GM12878 (cell line): ENCODE results near the gene AP2B1. TPM values are rescaled to one million over a fixed set of nuclear protein-coding genes. Genes with fewer than 3 reads are reported as not detected.

Source experiments
- ATAC-seq: fragments of 200-7000 bp; cut with Tn5 transposase; 3 replicates; pipeline ENCODE4 v1.9.1; 2020; ENCODE audit warnings: mild to moderate bottlenecking, moderate library complexity
- BruUV-seq: library from RNA; stranded (reverse); fragments of 400-500 nt; replicated peaks from 2 replicates; lab custom pipeline; 2021; lab: Mats Ljungman, UMichigan
- CTCF ChIA-PET: fragments of 300-600 bp; sonication (Branson Sonifier 250); formaldehyde crosslinking; extraction: SDS; loops from one replicate; lab custom pipeline; 2021; ENCODE audit warnings: inconsistent platforms; lab: Yijun Ruan, JAX
- POLR2A ChIA-PET: fragments of 350-600 bp; formaldehyde crosslinking; extraction: SDS; loops from one replicate; lab custom pipeline; 2021; ENCODE audit warnings: inconsistent platforms; lab: Charles Lee
- RAD21 ChIA-PET: fragments of 300-600 bp; sonication (Branson Sonifier 250); formaldehyde crosslinking; loops from one replicate; lab custom pipeline; 2023; ENCODE audit warnings: antibody characterized with exemption; ENCODE audit not compliant: unreplicated experiment; lab: Charles Lee
- SMC1A ChIA-PET: fragments of 300-600 bp; sonication (Branson Sonifier 250); formaldehyde crosslinking; loops from one replicate; lab custom pipeline; 2023; ENCODE audit not compliant: unreplicated experiment, uncharacterized antibody; lab: Charles Lee
- DNase-seq: peaks from one replicate; pipeline ENCODE4 v3.0.0-alpha.2; 2011; ENCODE audit warnings: low read depth, low spot score
- FAIRE-seq: peaks from 3 replicates; lab custom pipeline; 2011; peaks lifted over from hg19 to GRCh38; lab: Jason Lieb, UNC
- H2AFZ ChIP-seq: 2 replicates; pipeline ENCODE4 v1.6.0; 2011; ENCODE audit warnings: low read depth, low read length, control low read depth; ENCODE audit not compliant: control insufficient read depth
- H3K27ac ChIP-seq: 2 replicates; pipeline ENCODE4 v1.5.1; 2011; ENCODE audit warnings: control low read depth; ENCODE audit not compliant: control insufficient read depth, insufficient read depth
- H3K27me3 ChIP-seq, 2 experiments: replicated peaks in 1 of 2; 2 replicates each; pipeline versions ENCODE4 v1.6.0 to v1.6.1; 2011; ENCODE audit warnings: low read length in 1 of 2; ENCODE audit not compliant: control insufficient read depth in 2 of 2, insufficient read depth in 2 of 2
- H3K36me3 ChIP-seq, 2 experiments: 2 replicates each; pipeline ENCODE4 v1.5.1; 2011; ENCODE audit warnings: low read length in 1 of 2; ENCODE audit not compliant: control insufficient read depth in 2 of 2, insufficient read depth in 2 of 2
- H3K4me1 ChIP-seq: 2 replicates; pipeline ENCODE4 v1.6.1; 2011; ENCODE audit warnings: mild to moderate bottlenecking, low read length, moderate library complexity, mixed read lengths; ENCODE audit not compliant: control insufficient read depth, insufficient read depth
- H3K4me2 ChIP-seq: 2 replicates; pipeline ENCODE4 v1.6.0; 2011; ENCODE audit warnings: control low read depth; ENCODE audit not compliant: control insufficient read depth, insufficient read depth
- H3K4me3 ChIP-seq: fragments of 200-600 bp; sonication (generic); 2 replicates; pipeline ENCODE4 v1.5.1; 2016
- H3K79me2 ChIP-seq: 2 replicates; pipeline ENCODE4 v1.6.0; 2011; ENCODE audit warnings: low read length; ENCODE audit not compliant: control insufficient read depth, insufficient read depth
- H3K9ac ChIP-seq: 2 replicates; pipeline ENCODE4 v1.8.0; 2011; ENCODE audit warnings: low read length, control low read depth, mixed read lengths; ENCODE audit not compliant: control insufficient read depth, insufficient read depth
- H3K9me3 ChIP-seq: replicated peaks from 3 replicates; pipeline ENCODE4 v1.5.1; 2011; ENCODE audit warnings: mild to moderate bottlenecking, low read length; ENCODE audit not compliant: control insufficient read depth, insufficient read depth
- H4K20me1 ChIP-seq: 2 replicates; pipeline ENCODE4 v1.6.0; 2011; ENCODE audit not compliant: control insufficient read depth, insufficient read depth
- BMI1 ChIP-seq: fragments of 450-650 bp; IDR thresholded peaks from 2 replicates; pipeline ENCODE4 v1.6.1; 2016; ENCODE audit warnings: mild to moderate bottlenecking, moderate library complexity, borderline replicate concordance
- CBX3 ChIP-seq: fragments of 200-600 bp; sonication (generic); IDR thresholded peaks from 2 replicates; pipeline ENCODE4 v1.6.1; 2016; ENCODE audit warnings: low read depth, borderline replicate concordance
- E2F4 ChIP-seq: IDR thresholded peaks from 2 replicates; pipeline ENCODE4 v1.6.1; 2012; ENCODE audit warnings: low read depth, low read length, improper control_type of control experiment
- FOXM1 ChIP-seq: IDR thresholded peaks from 2 replicates; pipeline ENCODE4 v1.6.1; 2012; ENCODE audit warnings: low read depth, mild to moderate bottlenecking, inconsistent platforms, low read length, moderate library complexity
- GABPA ChIP-seq: IDR thresholded peaks from 2 replicates; pipeline ENCODE4 v1.6.1; 2014; ENCODE audit warnings: antibody characterized with exemption, low read depth, mild to moderate bottlenecking, inconsistent platforms
- HDAC2 ChIP-seq: fragments of 200-600 bp; sonication (generic); IDR thresholded peaks from 2 replicates; pipeline ENCODE4 v1.6.1; 2017
- IRF4 ChIP-seq: IDR thresholded peaks from 2 replicates; pipeline ENCODE4 v1.6.1; 2011; ENCODE audit warnings: low read depth, low read length
- MEF2A ChIP-seq: IDR thresholded peaks from 2 replicates; pipeline ENCODE4 v1.6.1; 2011; ENCODE audit warnings: low read depth, mild to moderate bottlenecking, low read length, moderate library complexity; ENCODE audit not compliant: insufficient read depth
- MXI1 ChIP-seq: fragments of 150-350 bp; IDR thresholded peaks from 2 replicates; pipeline ENCODE4 v1.6.1; 2011; ENCODE audit warnings: low read depth, mild to moderate bottlenecking, inconsistent platforms, low read length, improper control_type of control experiment
- NKRF ChIP-seq: fragments of 450-650 bp; conservative IDR thresholded peaks from 2 replicates; pipeline ENCODE4 v1.6.1; 2017; ENCODE audit warnings: mild to moderate bottlenecking, moderate library complexity
- RB1 ChIP-seq: fragments of 450-650 bp; formaldehyde crosslinking; IDR thresholded peaks from 2 replicates; pipeline ENCODE4 v1.6.1; 2017; ENCODE audit warnings: mild to moderate bottlenecking, borderline replicate concordance
- RBBP5 ChIP-seq: fragments of 200-600 bp; sonication (generic); conservative IDR thresholded peaks from 2 replicates; pipeline ENCODE4 v1.6.1; 2016
- RUNX3 ChIP-seq: IDR thresholded peaks from 2 replicates; pipeline ENCODE4 v1.6.1; 2012; ENCODE audit warnings: low read length, inconsistent platforms
- SMC3 ChIP-seq: IDR thresholded peaks from 2 replicates; pipeline ENCODE4 v1.6.1; 2011; ENCODE audit warnings: low read length, improper control_type of control experiment, borderline replicate concordance
- SP1 ChIP-seq: IDR thresholded peaks from one replicate; pipeline ENCODE4 v1.6.1; 2011; ENCODE audit warnings: low read depth, low read length
- SPI1 ChIP-seq: IDR thresholded peaks from 2 replicates; pipeline ENCODE4 v1.6.1; 2011; ENCODE audit warnings: low read depth, mild to moderate bottlenecking, low read length, moderate library complexity, borderline replicate concordance; ENCODE audit not compliant: insufficient read depth
- SREBF2 ChIP-seq: IDR thresholded peaks from 2 replicates; pipeline ENCODE4 v1.6.1; 2012; ENCODE audit warnings: mild to moderate bottlenecking, low read length
- SUPT20H ChIP-seq: IDR thresholded peaks from 2 replicates; pipeline ENCODE4 v1.6.1; 2011; ENCODE audit warnings: low read depth, mild to moderate bottlenecking, low read length, moderate library complexity, borderline replicate concordance; ENCODE audit not compliant: control insufficient read depth
- ZNF274 ChIP-seq: IDR thresholded peaks from one replicate; pipeline ENCODE4 v1.8.0; 2011; ENCODE audit not compliant: insufficient read length, insufficient read depth
- WGBS: methylation state at CpG from one replicate; pipeline ENCODE4 v1.1.6; 2016; ENCODE audit warnings: low lambda C conversion rate; ENCODE audit not compliant: insufficient replicate concordance, insufficient coverage; ENCODE audit errors: missing lambda C conversion rate; 5-methylcytosine and 5-hydroxymethylcytosine counted together
- in situ Hi-C: fragments of 300-500 bp; cut with MboI; formaldehyde crosslinking; loops from 9 replicates; pipeline ENCODE4 v1.14.3; 2018; ENCODE audit warnings: mixed read lengths
- intact Hi-C: fragments of 100-400 bp; cut with micrococcal nuclease; formaldehyde crosslinking; loops from one replicate; pipeline ENCODE4 v1.14.2; 2022; ENCODE audit not compliant: unreplicated experiment
- polyA plus RNA-seq, 11 experiments: library from polyadenylated mRNA; depleted of rRNA in 4 of 11; unstranded in 6 of 11; stranded (reverse) in 5 of 11; fragments of >200 nt; fragmentation: Nextera tagmentation in 4 of 11; fragmentation: Illumina TruSeq in 1 of 11; extraction: Ambion mirVana in 4 of 11; extraction: Trizol in 1 of 11; gene quantifications; 1 replicate in 1 of 11; 2 replicates in 10 of 11; pipeline versions ENCODE4 v1.2.1 to v1.2.3, GENCODE V29; 2011 to 2016; ENCODE audit warnings: inconsistent platforms in 2 of 11, missing spikeins in 2 of 11, low read depth in 1 of 11
- total RNA-seq, 4 experiments: library from RNA; depleted of rRNA in 3 of 4; stranded (reverse); fragments of >200 nt in 3 of 4; fragmentation: Illumina TruSeq in 1 of 4; extraction: Trizol in 1 of 4; gene quantifications; 2 replicates each; pipeline versions ENCODE4 v1.2.1 to v1.2.3, GENCODE V29; 2013 to 2021

AP2B1 gene
- total and polyA plus RNA-seq, 10 of the 15 experiments (the other 5 are each of a cell fraction or from before 2014, with no cell fraction given) = 18.6 to 112 (median 53.9) TPM

- SMC1A ChIA-PET = no interaction called here
- ATAC-seq (no peak), FAIRE-seq (no peak)
These were observed 40.3 kb downstream of the AP2B1 start for GRCh38 chr17:35627417-35627816.

More at GRCh38 chr17:35627417-35627816, 40.3 kb downstream of the AP2B1 start:
- BruUV-seq = no TSS peak
- no peaks in the 10 kb centered on the region for H3K79me2 ChIP-seq
- no peaks in the 10 kb centered on the region for H3K9me3 ChIP-seq
- no peak overlapping the region for H3K9ac ChIP-seq
- H4K20me1 ChIP-seq = no peaks in the 10 kb centered on the region
- in situ Hi-C loops (loop anchor here (10.0 kb wide), 1 partner anchor 57 kb away; no protein-coding TSS in a partner anchor), intact Hi-C loops (no loop called here)
- CTCF ChIA-PET = interaction anchor here (1.4 to 2.0 kb wide), 2 partner anchors 15 to 22 kb away, joined by 3 to 5 read pairs; no protein-coding TSS in a partner anchor
- RAD21 ChIA-PET = no interaction called here
- DNase-seq = no peak
- H2AFZ ChIP-seq = no peak overlapping the region
- TF ChIP-seq ZNF274 (no peak), IRF4 (no peak), SREBF2 (no peak), SMC3 (no peak), RB1 (no peak), SUPT20H (no peak), RUNX3 (no peak), NKRF (no peak), MXI1 (no peak), CBX3 (no peak), RBBP5 (no peak), BMI1 (no peak), GABPA (no peak), HDAC2 (no peak), SPI1 (no peak), FOXM1 (no peak), SP1 (no peak), MEF2A (no peak), E2F4 (no peak)
- 74% methylated on average over 4 of the region's 4 CpGs for WGBS
- H3K27ac ChIP-seq = no peak overlapping the region
- peaks cover 2 to 14% of the 10 kb centered on the region in 2 experiments; a peak in 3 of 4 replicates for H3K36me3 ChIP-seq
- H3K27me3 ChIP-seq = no peaks in the 10 kb centered on the region
- no peak overlapping the region for H3K4me3 ChIP-seq
- no peak overlapping the region for H3K4me2 ChIP-seq
- H3K4me1 ChIP-seq = no peaks in the 10 kb centered on the region
- POLR2A ChIA-PET = no interaction called here
